Measurements from ENCODE around the gene SLC35F6. TPM values are rescaled to one million over a fixed set of nuclear protein-coding genes. Genes with fewer than 3 reads are reported as not detected.
A peak's percentile ranks its signal among the peaks of the same experiment; 100 is the strongest.
"Not testable (repeated sequence)": the region's sequence is repeated elsewhere in the genome, so short reads cannot be mapped to it uniquely, and the experiment has no call there.

Gene SLC35F6
- total RNA-seq, 1 donor from 2014 or later = 7.8 TPM

DNA sequence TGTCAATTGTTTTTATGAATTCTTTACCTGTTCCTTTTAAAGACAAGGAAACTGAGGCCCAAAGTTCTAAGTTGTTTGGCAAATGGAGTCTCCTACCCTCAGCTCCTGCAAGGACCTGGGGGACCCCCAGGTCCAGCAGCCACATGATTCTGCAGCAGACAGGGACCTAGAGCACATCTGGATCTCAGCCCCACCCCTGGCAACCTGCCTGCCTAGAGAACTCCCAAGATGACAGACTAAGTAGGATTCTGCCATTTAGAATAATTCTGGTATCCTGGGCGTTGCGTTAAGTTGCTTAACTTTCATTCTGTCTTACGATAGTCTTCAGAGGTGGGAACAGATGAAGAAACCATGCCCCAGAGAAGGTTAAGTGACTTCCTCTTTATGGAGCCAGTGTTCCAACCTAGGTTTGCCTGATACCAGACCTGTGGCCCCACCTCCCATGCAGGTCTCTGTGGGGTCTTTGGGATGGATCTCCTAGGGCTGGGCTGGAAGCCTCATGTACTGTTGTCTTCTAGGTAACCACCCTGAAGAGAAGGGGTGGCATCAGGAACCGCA is 16.2 kb downstream of the SLC35F6 start:
- Histone ChIP-seq H3K4me1 (ENCODE audit: control insufficient read depth in 3 of 3, insufficient read depth in 3 of 3, low read length in 3 of 3) (peaks cover 0 to 3% (median 0%) of the 10 kb centered on the region in 3 donors), H3K4me3 (ENCODE audit: low read length in 3 of 3) (no peak overlapping the region), H3K36me3 (ENCODE audit: control insufficient read depth in 3 of 3, insufficient read depth in 3 of 3, low read length in 3 of 3) (peaks cover 36 to 55% (median 43%) of the 10 kb centered on the region in 3 donors), H3K27ac (ENCODE audit: low read depth, low read length) (no peak overlapping the region), H3K9ac (ENCODE audit: low read depth in 1 of 3, low read length in 3 of 3) (no peak overlapping the region), H3K27me3 (ENCODE audit: control insufficient read depth in 3 of 3, insufficient read depth in 3 of 3, low read length in 3 of 3) (no peaks in the 10 kb centered on the region), H3K9me3 (ENCODE audit: control insufficient read depth in 3 of 3, low read length in 3 of 3) (no peaks in the 10 kb centered on the region)

DNA sequence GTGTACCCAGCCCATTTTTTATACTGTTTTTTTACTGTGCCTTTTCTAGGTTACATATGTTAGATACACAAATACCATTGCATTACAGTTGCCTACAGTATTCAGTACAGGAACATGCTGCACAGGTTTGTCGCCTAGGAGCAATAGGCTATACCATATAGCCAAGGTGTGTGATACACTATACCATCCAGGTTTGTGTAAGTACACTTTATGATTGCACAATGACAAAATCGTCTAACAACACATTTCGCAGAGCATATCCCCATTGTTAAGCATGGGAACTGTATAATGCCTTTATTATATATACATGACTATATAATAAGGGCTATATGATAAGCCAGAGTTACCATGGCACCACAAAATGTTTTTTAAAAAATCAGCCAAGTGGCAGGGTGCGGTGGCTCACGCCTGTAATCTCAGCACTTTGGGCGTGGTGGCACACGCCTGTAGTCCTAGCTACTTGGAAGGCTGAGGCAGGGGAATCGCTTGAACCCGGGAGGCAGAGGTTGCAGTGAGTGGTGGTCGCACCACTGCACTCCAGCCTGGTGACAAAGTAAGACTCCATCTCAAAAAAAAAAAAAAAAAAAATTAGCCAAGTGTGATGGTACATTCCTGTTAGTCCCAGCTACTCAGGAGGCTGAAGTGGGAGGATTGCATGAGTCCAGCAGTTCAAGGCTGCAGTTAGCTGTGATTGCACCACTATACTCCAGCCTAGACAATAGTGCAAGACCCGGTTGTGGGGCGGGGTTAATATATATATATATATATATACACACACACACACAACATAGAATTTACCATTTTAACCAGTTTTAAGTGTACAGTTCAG is 19.0 kb downstream of the SLC35F6 start:
- Histone ChIP-seq H3K4me1 (ENCODE audit: control insufficient read depth in 3 of 3, insufficient read depth in 3 of 3, low read length in 3 of 3) (peaks cover 4 to 11% (median 7%) of the 10 kb centered on the region in 3 donors), H3K4me3 (ENCODE audit: low read length in 3 of 3) (no peak overlapping the region), H3K36me3 (ENCODE audit: control insufficient read depth in 3 of 3, insufficient read depth in 3 of 3, low read length in 3 of 3) (peaks cover 18 to 29% (median 20%) of the 10 kb centered on the region in 3 donors)

DNA sequence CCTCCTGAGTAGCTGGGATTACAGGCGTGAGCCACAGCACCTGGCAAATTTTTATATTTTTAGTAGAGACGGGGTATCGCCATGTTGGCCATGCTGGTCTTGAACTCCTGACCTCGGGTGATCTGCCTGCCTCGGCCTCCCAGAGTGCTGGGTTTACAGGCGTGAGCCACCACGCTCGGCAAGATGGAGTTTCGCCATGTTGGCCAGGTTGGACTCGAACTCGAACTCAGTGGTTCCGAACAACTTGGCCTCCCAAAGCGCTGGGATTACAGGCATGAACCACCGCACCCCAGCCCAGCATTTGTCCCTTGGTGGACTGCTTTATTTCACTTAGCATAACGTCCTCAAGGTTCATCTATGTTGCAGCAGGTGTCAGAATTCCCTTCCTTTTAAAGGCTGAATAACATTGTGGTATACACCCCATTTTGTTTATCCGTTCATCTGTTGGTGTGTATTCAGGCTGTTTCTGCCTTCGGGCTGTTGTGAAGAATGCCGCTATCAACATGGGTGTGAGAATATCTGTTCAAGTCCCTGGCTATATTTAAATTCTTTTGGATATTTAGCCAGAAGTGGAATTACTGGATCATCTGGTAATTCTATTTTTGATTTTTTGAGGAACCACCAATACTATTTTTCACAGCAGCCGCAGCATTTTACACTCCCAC is 20.6 kb downstream of the SLC35F6 start:
- Histone ChIP-seq H3K4me1 (ENCODE audit: control insufficient read depth in 3 of 3, insufficient read depth in 3 of 3, low read length in 3 of 3) (peaks cover 4 to 11% (median 7%) of the 10 kb centered on the region in 3 donors), H3K27me3 (ENCODE audit: control insufficient read depth in 3 of 3, insufficient read depth in 3 of 3, low read length in 3 of 3) (peaks cover 0 to 7% (median 5%) of the 10 kb centered on the region in 3 donors), H3K4me3 (ENCODE audit: low read length in 3 of 3) (no peak overlapping the region), H3K9ac (ENCODE audit: low read depth in 1 of 3, low read length in 3 of 3) (no peak overlapping the region), H3K9me3 (ENCODE audit: control insufficient read depth in 3 of 3, low read length in 3 of 3) (no peaks in the 10 kb centered on the region), H3K36me3 (ENCODE audit: control insufficient read depth in 3 of 3, insufficient read depth in 3 of 3, low read length in 3 of 3) (peaks cover 6 to 16% (median 11%) of the 10 kb centered on the region in 3 donors), H3K27ac (ENCODE audit: low read depth, low read length) (no peak overlapping the region)

More for the DNA sequence above, 19.0 kb downstream of the SLC35F6 start:
- peaks cover 0 to 7% (median 0%) of the 10 kb centered on the region in 3 donors for H3K27me3 ChIP-seq (ENCODE audit: control insufficient read depth in 3 of 3, insufficient read depth in 3 of 3, low read length in 3 of 3)
- no peak overlapping the region for H3K9ac ChIP-seq (ENCODE audit: low read depth in 1 of 3, low read length in 3 of 3)
- H3K9me3 ChIP-seq (ENCODE audit: control insufficient read depth in 3 of 3, low read length in 3 of 3) = no peaks in the 10 kb centered on the region
- H3K27ac ChIP-seq (ENCODE audit: low read depth, low read length) = no peak overlapping the region

DNA sequence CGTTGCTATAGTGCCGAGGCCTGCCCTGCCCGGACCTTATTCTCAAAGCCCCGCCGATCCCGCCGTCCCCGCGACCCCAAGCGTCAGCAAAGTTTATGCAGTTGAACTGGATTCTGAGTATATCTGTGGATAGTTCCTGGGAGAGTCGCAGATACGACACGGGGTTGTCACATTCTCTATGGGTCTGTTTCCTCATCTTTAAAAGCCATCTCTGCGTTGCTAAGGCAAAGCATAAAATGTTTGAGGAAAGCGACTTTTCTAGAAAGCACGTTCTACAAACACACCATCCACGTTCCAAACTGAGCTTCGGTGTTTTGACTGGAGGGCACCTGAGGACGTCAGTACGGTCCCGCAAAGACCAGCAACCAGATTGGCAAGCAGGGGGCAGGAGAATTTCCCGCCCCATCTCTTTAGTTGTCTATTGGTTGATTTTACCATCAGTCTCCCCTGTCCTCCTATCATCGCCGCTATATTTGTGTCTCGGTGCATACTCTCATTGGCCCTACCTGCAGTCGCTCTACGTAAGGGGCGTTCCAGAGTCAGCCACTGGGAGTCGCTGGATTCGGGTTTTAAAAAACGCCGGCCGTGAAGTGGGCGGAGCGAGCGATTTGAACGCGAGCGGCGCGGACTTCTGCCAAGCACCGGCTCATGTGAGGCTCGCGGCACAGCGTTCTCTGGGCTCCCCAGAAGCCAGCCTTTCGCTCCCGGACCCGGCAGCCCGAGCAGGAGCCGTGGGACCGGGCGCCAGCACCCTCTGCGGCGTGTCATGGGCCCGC is 21.5 kb downstream of the SLC35F6 start, which contains the start of gene CENPA:
Gene CENPA (plus strand): TSS at position 626 of the 776 bp plus-strand sequence. CDS start 141 bp downstream, at position 767.
- peak within 1 kb of the TSS; percentile 51 to 69 (median 66) for H3K9ac ChIP-seq (ENCODE audit: low read depth in 1 of 3, low read length in 3 of 3)

DNA sequence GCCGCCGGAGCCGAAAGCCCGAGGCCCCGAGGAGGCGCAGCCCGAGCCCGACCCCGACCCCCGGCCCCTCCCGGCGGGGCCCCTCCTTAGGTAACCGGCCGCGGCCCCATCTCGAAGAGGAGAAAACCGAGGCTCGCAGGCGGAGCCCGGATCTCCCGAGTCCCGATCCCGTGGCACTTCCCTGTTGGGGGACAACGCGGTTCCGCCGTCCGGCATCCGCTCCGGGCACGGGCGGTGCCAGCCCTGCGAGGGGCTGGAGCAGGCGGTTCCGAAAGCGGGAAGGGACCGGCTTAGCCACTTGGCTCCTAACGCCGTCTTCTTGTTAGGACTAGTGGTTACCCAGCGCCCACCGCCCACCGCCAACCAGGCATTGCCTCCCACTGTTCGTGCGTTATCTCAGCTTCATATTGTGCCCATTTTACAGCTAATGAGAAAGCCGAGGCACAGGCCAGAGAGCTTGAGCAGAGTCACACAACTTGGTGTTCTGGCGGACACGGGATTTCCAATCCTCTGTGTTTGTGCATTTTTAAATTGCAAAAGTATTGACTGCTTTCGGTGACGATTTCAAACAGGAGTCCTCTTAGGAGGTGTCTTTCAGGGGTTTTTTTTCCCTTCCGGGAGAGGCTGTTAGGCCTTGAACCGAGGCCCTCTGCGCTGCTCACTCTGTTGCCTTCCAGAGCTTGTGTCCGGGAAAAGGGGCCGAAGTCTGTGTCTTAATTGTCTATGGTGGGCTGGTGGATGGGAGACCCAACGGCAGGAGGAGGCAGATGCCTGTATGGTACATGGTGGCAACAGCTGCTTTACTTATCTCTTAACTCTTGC is 22.3 kb downstream of the SLC35F6 start:
- H3K4me1 ChIP-seq (ENCODE audit: control insufficient read depth in 3 of 3, insufficient read depth in 3 of 3, low read length in 3 of 3) = peaks cover 4 to 11% (median 7%) of the 10 kb centered on the region in 3 donors
- H3K4me3 ChIP-seq (ENCODE audit: low read length in 3 of 3) = peak overlapping the region; percentile 60 to 74 (median 69)
- H3K27me3 ChIP-seq (ENCODE audit: control insufficient read depth in 3 of 3, insufficient read depth in 3 of 3, low read length in 3 of 3) = peaks cover 0 to 7% (median 5%) of the 10 kb centered on the region in 3 donors
- peak overlapping the region; percentile 33 to 66 (median 51) for H3K9ac ChIP-seq (ENCODE audit: low read depth in 1 of 3, low read length in 3 of 3)
- H3K9me3 ChIP-seq (ENCODE audit: control insufficient read depth in 3 of 3, low read length in 3 of 3) = no peaks in the 10 kb centered on the region
- peaks cover 0 to 3% (median 0%) of the 10 kb centered on the region in 3 donors for H3K36me3 ChIP-seq (ENCODE audit: control insufficient read depth in 3 of 3, insufficient read depth in 3 of 3, low read length in 3 of 3)
- no peak overlapping the region for H3K27ac ChIP-seq (ENCODE audit: low read depth, low read length)

More for the DNA sequence above, 21.5 kb downstream of the SLC35F6 start, which contains the start of gene CENPA:
- H3K9me3 ChIP-seq (ENCODE audit: control insufficient read depth in 3 of 3, low read length in 3 of 3) = no peaks in the 10 kb centered on the region
- H3K27me3 ChIP-seq (ENCODE audit: control insufficient read depth in 3 of 3, insufficient read depth in 3 of 3, low read length in 3 of 3) = peaks cover 0 to 7% (median 5%) of the 10 kb centered on the region in 3 donors
- H3K36me3 ChIP-seq (ENCODE audit: control insufficient read depth in 3 of 3, insufficient read depth in 3 of 3, low read length in 3 of 3) = peaks cover 2 to 8% (median 2%) of the 10 kb centered on the region in 3 donors
- H3K4me3 ChIP-seq (ENCODE audit: low read length in 3 of 3) = peak within 1 kb of the TSS; percentile 66 to 82 (median 74)
- H3K27ac ChIP-seq (ENCODE audit: low read depth, low read length) = no peak within 1 kb of the TSS
- peaks cover 4 to 11% (median 7%) of the 10 kb centered on the region in 3 donors for H3K4me1 ChIP-seq (ENCODE audit: control insufficient read depth in 3 of 3, insufficient read depth in 3 of 3, low read length in 3 of 3)

DNA sequence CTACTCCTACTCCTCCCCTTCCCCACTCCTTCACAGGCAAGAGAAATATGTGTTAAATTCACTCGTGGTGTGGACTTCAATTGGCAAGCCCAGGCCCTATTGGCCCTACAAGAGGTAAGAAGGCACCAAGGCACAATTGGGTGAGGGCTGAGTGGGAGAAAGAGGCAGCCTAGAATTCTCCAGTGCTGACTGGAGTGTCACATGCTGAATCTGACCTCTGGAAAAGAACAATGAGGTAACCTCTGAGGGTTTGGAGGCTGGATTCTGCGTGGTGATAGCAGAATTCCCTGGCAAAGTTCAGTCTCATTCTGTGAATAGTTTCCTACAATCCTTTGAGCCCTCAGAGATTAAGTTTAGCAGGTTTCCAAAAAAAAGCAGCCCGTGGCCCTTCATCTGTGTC is 28.6 kb downstream of the SLC35F6 start:
- no peaks in the 10 kb centered on the region for H3K36me3 ChIP-seq (ENCODE audit: control insufficient read depth in 3 of 3, insufficient read depth in 3 of 3, low read length in 3 of 3)
- no peak overlapping the region for H3K9ac ChIP-seq (ENCODE audit: low read depth in 1 of 3, low read length in 3 of 3)

DNA sequence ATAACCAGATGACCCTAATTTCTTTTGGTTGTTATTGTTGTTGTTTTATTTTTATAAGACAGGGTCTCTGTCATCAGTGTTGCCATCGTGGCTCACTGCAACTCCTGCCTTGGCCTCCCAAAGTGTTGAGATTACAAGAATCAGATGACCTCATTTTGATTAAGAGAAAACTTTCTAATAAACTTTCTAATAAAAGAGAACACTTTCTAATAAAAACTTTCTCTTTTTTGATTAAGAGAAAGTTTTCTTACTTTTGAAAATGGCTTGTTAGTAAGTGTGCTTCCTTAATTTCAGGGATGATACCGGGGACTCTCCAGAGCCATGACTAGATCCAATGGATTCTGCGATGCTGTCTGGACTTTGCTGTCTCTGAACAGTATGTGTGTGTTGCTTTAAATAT is 29.4 kb downstream of the SLC35F6 start:
- H3K4me3 ChIP-seq (ENCODE audit: low read length in 3 of 3) = no peak overlapping the region
- no peaks in the 10 kb centered on the region for H3K9me3 ChIP-seq (ENCODE audit: control insufficient read depth in 3 of 3, low read length in 3 of 3)
- H3K27ac ChIP-seq (ENCODE audit: low read depth, low read length) = no peak overlapping the region
- peaks cover 0 to 5% (median 0%) of the 10 kb centered on the region in 3 donors for H3K27me3 ChIP-seq (ENCODE audit: control insufficient read depth in 3 of 3, insufficient read depth in 3 of 3, low read length in 3 of 3)
- no peak overlapping the region for H3K9ac ChIP-seq (ENCODE audit: low read depth in 1 of 3, low read length in 3 of 3)
- peaks cover 0 to 3% (median 0%) of the 10 kb centered on the region in 3 donors for H3K4me1 ChIP-seq (ENCODE audit: control insufficient read depth in 3 of 3, insufficient read depth in 3 of 3, low read length in 3 of 3)
- H3K36me3 ChIP-seq (ENCODE audit: control insufficient read depth in 3 of 3, insufficient read depth in 3 of 3, low read length in 3 of 3) = no peaks in the 10 kb centered on the region

More for the DNA sequence above, 28.6 kb downstream of the SLC35F6 start:
- no peak overlapping the region for H3K4me3 ChIP-seq (ENCODE audit: low read length in 3 of 3)
- H3K9me3 ChIP-seq (ENCODE audit: control insufficient read depth in 3 of 3, low read length in 3 of 3) = no peaks in the 10 kb centered on the region
- H3K4me1 ChIP-seq (ENCODE audit: control insufficient read depth in 3 of 3, insufficient read depth in 3 of 3, low read length in 3 of 3) = peaks cover 0 to 3% (median 0%) of the 10 kb centered on the region in 3 donors
- H3K27me3 ChIP-seq (ENCODE audit: control insufficient read depth in 3 of 3, insufficient read depth in 3 of 3, low read length in 3 of 3) = peaks cover 0 to 5% (median 0%) of the 10 kb centered on the region in 3 donors
- H3K27ac ChIP-seq (ENCODE audit: low read depth, low read length) = no peak overlapping the region

DNA sequence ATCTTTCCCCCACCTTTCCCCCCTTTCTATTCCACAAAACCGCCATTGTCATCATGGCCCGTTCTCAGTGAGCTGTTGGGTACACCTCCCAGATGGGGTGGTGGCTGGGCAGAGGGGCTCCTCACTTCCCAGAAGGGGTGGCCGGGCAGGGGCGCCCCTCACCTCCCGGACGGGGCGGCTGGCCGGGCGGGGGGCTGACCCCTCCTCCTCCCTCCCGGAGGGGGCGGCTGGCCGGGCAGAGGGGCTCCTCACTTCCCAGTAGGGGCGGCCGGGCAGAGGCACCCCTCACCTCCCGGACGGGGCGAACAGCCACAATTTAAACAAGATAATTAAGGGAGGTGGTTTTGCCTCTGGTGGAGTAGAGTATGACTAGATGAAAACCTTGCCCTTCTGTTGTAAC is 31.1 kb downstream of the SLC35F6 start:
- not testable (repeated sequence) for H3K27me3 ChIP-seq (ENCODE audit: control insufficient read depth in 3 of 3, insufficient read depth in 3 of 3, low read length in 3 of 3); H3K27ac ChIP-seq (ENCODE audit: low read depth, low read length); H3K9ac ChIP-seq (ENCODE audit: low read depth in 1 of 3, low read length in 3 of 3); H3K4me1 ChIP-seq (ENCODE audit: control insufficient read depth in 3 of 3, insufficient read depth in 3 of 3, low read length in 3 of 3); H3K9me3 ChIP-seq (ENCODE audit: control insufficient read depth in 3 of 3, low read length in 3 of 3); H3K4me3 ChIP-seq (ENCODE audit: low read length in 3 of 3); H3K36me3 ChIP-seq (ENCODE audit: control insufficient read depth in 3 of 3, insufficient read depth in 3 of 3, low read length in 3 of 3)

Measured in skeletal muscle tissue (tissue), 4 donors.